GM21423 (cell line): ENCODE data around the gene SLC9A2.

Experiments
- ATAC-seq: cut with Tn5 transposase; IDR thresholded peaks from one replicate; pipeline ENCODE4 v1.9.1; 2021; ENCODE audit warnings: mild to moderate bottlenecking, moderate library complexity; ENCODE audit not compliant: unreplicated experiment

The SLC9A2 gene

GRCh38 chr2:102618452-102619413 is 620 bp upstream of the SLC9A2 start:
- no peak for ATAC-seq

DNA sequence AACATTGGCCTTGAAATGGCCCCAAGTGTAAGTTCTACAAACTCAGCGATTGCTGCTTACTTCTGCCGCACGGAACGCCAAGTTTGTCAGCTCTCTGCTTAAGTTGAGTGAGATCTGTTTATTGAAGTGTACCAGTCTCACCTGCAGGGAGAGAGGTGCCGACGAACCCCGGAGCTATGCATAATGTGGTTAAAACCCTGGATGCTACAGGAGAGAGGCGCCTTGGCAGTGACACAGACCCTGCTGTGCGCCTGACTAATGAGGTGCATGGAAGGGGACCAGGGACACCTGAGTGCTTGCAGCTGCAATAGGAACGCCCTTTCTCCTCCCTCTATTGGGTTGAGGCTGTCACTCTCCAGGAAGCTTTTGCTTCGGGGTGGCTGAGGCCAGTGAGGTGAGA is 979 bp downstream of the SLC9A2 start:
- no peak for ATAC-seq

- no peak for ATAC-seq
Observed at GRCh38 chr2:102621630-102622029, 2.3 kb downstream of the SLC9A2 start.

GRCh38 chr2:102622646-102623045 is 3.3 kb downstream of the SLC9A2 start:
- no peak for ATAC-seq

DNA sequence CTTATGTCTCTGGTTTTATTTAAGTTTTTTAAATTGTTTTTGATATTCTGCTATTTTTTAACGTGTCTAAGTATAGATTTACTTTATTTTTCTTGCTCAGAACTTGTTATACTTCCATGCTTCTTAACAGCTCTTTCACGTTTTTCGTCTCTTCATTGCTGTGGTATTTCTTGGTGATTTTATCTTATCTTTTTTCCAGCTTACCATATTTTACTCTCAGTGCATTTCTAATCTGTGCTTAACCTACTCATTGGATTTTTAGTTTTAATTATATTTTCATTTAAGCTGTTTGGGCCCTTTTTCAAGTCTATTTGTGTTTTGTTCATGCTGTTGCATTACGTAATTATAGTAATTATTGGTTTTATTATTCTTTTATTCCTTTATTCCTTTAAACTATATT is 11.1 kb downstream of the SLC9A2 start:
- no peak for ATAC-seq

- ATAC-seq, result no peak
Observed at GRCh38 chr2:102632380-102633175, 13.2 kb downstream of the SLC9A2 start.

DNA sequence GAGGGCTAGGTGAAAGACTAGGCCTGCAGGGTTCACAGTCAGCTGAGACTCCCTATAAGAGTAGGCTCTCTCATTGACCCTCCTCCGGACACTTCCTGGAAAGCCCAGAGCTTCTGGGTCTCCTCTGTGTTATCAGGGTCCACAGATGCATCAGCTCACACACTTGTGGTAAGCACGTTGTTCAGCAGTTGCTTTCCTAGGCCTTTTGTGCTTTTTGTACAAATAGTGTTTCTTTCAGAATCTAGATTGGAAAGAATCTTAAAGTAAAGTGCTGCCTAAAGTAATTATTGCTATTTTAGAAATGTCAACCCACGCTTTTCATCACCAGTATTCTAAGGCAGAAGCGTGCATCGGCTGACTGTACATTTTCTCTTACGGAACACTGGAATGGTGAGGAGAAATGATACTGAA is 15.5 kb downstream of the SLC9A2 start:
- ATAC-seq, result no peak

GRCh38 chr2:102635317-102635716 is 16.0 kb downstream of the SLC9A2 start:
- ATAC-seq, result no peak

DNA sequence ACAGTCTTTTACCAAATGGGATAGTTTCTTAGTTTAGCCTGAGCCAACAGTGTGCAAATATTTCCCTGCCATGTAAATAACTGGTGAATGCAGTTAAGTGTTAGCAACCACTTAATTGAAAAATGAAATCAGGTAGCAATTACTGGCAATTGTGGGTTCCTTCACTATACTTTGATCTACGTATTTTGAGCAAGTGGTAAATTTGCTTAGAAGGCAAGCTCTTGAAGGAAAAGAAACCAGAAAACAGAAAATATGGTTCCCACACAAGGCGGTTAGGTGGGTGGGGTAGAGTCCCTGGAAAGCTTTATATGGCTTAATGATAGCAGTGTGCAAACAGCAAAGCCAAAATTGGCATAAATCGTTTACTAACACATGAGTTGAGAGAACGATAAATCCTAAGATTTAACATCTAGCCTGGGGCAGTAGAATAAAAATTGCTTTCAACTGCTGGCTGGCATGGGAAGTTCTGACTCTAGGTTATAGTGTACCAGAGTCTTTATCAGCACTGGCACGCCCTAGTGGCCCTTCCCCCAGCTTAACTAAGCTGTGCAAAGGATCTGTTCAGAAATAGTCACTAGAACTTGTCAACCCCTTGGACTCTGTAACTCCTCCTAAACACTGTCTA is 17.0 kb downstream of the SLC9A2 start:
- ATAC-seq, result no peak

GRCh38 chr2:102637358-102637757 is 18.0 kb downstream of the SLC9A2 start:
- ATAC-seq, result no peak

- ATAC-seq, result no peak
Observed at GRCh38 chr2:102639429-102639828, 20.1 kb downstream of the SLC9A2 start.

DNA sequence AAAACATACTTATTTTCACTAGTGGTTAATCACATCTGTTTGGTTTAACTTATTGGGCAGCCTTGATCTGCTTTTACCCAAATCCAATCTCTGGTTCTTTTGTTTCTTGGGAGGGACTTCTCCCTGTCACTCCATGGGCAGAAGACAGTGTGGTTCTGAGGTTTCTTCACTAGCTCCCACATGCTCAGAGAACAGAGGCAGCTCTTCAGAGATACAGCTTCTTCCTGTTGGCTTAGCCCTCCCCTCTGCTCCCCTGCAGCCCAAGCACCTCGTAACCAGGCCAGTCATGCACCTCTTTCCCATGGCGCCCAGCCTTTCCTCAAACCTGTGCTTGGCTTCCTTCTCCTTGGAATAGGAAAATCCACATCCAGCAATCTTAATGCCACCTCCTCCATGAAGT is 32.8 kb downstream of the SLC9A2 start:
- ATAC-seq, result no peak

DNA sequence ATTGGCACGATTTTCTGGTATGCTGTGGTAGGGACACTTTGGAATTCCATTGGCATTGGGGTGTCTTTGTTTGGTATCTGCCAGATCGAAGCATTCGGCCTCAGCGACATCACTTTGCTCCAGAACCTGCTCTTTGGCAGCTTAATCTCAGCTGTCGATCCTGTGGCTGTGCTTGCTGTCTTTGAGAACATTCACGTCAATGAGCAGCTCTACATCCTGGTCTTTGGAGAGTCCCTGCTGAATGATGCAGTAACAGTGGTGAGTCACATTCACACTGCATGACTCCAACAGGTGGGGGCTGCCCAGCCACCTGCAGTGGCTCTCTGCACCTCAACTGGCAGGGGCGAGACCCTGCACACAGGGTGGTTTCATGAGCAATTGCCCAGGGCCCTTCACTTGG is 38.4 kb downstream of the SLC9A2 start:
- peak; percentile 66 for ATAC-seq

DNA sequence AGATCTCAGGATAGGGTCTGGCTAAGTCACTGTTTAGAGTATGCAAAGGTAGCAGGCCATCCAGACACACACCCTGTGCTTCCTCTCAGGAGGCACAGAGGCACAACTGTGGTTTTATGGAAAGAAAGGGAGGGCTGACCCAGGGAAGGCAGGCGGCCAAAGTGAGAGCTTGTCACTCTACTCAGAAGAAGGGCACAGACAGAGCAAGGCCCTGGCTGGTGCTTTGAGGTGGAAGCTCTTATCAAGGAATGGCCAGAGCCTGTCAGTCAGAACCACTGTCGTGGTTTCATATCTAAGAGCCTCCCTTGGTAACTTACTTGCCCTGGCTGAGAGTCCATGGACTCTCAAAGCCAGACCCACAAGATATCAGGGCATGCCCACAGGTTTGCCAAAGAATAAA is 40.7 kb downstream of the SLC9A2 start:
- ATAC-seq, result no peak

DNA sequence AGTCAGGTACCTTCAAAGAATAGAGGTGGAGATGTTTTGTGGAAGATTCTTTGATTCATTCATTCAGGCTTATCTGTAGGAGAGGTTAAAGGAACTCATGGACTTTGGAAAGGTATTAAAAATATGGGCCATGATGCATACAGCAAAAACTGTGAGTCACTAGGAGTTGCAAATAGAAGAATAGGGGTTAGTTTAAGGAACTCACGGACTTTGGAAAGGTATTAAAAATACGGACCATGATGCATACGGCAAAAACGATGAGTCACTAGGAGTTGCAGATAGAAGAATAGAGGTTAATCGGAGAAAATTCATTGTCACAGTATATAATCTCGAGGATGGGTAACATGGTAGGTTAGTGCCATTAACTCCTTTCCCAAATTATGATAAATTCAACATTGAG is 41.2 kb downstream of the SLC9A2 start:
- no peak for ATAC-seq

DNA sequence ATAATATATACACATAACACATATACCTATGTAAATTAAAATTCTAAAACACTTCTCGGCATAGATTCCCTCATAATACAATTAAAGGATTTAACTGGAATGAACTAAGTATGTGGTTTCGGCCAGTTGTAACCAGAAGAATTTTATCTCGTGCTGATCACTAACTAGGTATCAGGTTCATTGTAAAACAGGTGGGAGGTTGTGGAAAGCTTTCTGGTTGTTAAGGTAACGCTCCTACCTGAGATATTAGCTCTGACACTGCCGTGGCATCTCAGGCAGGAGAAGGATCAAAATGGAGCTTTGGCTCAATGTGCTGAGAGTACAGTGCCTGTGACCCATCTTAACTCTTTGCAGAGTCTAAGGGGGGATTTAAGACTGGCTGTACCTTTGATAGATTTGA is 42.5 kb downstream of the SLC9A2 start:
- no peak for ATAC-seq

DNA sequence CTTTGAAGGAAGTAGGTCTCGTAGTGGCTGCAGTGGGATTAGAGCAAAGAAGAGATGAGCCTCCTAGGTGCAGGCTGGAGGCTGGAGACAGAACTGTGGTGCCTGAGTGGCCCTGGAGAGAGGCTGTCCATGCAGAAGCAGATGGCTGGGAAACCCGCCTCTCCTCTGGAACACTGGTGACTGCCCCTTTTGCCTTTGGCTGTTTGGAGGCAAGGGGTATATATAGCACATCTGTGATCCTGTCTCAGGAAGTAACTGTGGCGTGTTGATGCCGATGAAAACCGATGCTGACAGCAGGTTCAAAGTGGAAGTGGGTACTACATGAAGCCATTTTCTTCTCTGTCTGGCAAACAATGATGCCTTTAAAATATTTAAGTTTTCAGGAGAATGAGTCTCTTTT is 43.5 kb downstream of the SLC9A2 start:
- ATAC-seq, result no peak

DNA sequence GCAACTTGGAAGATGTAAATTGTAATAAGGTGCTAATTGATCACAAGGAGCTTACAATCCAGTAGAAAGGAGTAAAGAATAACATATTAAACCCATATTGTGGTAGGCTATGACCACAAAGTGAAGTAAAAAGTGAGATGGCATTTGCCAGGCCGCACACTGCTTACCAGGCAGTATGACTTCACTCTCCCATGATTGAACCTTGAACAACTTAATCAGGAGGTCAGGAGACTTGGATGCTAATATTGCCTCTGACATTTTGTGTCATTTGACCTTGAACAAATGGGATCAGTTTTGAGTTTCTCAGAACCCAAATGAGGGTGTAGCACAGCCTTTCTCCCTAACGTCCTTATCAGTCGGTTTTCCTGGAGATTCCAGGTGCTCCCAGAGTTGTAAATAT is 44.0 kb downstream of the SLC9A2 start:
- no peak for ATAC-seq

GRCh38 chr2:102664471-102664909 is 45.1 kb downstream of the SLC9A2 start:
- peak; percentile 70 for ATAC-seq

DNA sequence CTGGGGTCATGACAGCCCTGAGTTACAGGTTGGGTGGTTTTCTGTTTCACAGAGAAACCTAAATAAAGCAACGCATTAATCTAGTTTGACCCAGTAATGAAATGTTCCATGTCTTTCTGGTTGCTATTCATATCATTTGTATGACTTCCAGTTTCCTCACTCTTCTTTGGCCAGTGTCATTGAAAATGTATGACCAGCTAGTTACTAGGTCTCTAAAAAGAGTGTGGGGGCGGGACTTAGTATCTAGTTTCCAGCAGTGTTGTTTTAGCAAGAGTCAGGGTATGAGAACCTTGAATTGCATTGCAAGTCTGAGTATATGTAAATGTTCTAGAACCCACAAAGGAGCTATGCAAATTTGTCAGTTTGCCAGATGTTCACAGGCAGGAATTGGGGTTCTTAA is 47.7 kb downstream of the SLC9A2 start:
- no peak for ATAC-seq

- no peak for ATAC-seq
Observed at GRCh38 chr2:102668171-102668570, 48.8 kb downstream of the SLC9A2 start.
